NCI-H2081 treated with DMSO at 0.1 percent for 48 hours (cell line): ENCODE results near the gene ZNF92.
"Not testable (repeated sequence)": the region's sequence is repeated elsewhere in the genome, so short reads cannot be mapped to it uniquely, and the experiment has no call there.

Experiments
- DNase-seq: peaks from one replicate; lab custom pipeline; 2025; lab: John Stamatoyannopoulos, UW

Gene ZNF92

DNA sequence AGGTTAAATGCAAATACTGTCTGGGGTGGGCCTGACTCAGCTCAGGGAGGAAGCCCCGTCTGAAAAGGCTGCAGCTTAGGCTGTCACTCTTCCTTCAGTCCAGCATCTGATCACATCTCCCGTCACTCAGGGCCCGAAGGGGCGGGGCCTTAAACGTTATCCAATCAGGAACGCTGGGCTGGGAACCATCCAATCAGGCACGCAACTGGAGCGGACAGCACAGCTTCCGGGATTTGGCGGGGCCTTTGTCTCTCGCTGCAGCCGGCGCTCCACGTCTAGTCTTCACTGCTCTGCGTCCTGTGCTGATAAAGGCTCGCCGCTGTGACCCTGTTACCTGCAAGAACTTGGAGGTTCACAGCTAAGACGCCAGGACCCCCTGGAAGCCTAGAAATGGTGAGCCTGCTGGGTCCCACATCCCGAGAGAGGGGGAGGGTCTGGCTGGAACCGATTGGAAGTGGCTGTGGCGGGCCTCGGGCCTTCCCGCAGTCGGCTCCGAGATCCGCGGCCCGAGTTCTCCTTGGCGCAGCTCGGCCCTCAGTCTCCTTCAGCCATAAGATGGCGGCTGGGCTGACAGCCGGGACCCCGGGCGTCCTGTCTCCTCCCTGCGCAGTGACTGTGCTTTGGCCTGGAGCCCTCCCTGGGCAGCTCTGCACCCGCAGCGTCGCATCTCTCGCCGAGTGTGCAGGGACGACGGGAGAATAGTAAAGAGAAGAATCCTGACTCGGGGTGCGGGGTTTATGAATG is at the start of gene ZNF92:
Gene ZNF92 (plus strand): TSS at position 248 of the 744 bp plus-strand sequence. CDS start 143 bp downstream, at position 391.
- peak; percentile 91 for DNase-seq

DNA sequence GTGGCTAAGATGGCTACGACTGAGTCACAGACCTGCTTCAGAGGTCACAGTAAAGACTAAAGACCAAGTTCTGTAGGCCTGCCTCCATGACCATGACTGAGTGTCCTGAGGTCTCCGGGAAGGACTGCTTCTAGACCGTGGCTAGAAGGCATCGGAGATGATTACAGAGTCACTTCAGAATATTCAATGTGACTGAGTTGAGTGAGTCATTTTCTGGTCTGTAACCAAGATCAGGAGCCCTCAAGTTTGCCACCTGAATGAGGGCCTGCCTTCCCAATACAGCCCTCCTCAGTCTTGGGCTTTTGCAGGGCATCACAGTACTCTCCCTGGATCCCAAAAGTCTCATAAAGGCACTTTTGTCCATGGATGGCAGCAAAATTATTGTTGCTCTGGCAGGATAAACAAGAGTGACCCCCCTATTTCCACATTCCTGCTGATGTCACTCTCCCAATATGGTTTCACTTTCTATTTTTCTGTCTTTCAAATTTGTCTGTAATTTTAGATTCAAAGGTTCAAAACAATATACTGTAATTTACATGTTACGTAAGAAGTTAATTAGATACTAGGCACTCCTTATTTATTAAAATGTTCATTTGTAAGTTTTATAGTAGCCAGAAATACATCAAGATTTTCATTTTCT is 47.7 kb upstream of the ZNF92 start:
- no peak for DNase-seq

DNA sequence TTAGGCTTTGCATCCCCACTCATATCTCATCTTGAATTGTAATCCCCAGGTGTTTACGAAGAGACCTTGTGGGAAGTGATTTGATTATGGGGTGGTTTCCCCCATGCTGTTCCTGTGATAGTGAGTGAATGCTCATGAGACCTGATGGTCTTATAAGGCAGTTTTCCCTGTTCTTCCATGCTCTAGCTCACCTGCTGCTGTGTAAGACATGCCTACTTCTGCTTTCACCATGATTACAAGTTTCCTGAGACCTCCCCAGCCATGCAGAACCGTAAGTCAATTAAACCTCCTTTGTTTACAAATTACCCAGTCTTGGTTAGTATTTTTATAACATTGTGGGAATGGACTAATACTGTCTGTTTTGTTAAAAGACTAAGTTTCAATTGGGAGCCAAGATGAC is 35.3 kb upstream of the ZNF92 start:
- DNase-seq = no peak

- DNase-seq = no peak
Measured at GRCh38 chr7:65339257-65339656, 34.4 kb upstream of the ZNF92 start.

- DNase-seq = no peak
Measured at GRCh38 chr7:65342723-65343629, 30.7 kb upstream of the ZNF92 start.

- DNase-seq = not testable (repeated sequence)
Measured at GRCh38 chr7:65344541-65344940, 29.1 kb upstream of the ZNF92 start.

DNA sequence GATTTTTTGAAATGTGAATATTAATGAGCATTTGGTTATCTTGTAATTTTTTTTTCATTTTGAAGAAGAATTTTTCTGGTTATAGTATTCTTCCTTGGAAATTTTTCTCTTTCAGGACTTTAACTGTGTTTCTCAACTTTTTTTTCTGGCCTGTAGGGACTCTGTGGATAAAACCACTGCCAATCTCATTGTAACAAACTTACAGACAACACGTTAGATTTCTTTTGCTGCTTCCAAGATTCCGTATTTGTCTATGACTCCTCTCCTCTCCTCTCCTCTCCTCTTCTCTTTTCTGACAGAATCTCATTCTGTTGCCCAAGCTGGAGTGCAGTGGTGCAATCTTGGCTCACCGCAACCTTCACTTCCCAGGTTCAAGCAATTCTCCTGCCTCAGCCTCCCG is 19.4 kb upstream of the ZNF92 start:
- no peak for DNase-seq

- no peak for DNase-seq
Measured at GRCh38 chr7:65369843-65370242, 3.8 kb upstream of the ZNF92 start.

DNA sequence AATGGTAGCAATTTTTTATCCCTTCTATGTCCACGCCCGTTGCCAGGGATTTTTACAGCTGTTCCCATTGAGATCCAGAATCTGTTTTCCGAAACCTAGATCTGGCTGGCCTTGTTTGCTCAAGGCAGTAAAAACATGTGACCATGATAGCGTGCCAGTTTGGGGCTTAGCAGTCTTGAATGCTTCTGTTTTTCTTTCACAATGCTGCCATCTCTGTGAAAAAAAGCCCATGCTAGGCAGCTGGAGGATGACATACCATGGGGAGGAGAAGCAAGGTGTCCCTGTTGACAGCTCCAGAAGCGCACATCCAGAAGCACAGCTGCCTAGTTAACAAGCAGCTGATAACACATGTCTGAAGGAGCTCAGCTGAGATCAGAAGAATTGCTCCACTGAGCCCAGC is 2.2 kb upstream of the ZNF92 start:
- DNase-seq = no peak

DNA sequence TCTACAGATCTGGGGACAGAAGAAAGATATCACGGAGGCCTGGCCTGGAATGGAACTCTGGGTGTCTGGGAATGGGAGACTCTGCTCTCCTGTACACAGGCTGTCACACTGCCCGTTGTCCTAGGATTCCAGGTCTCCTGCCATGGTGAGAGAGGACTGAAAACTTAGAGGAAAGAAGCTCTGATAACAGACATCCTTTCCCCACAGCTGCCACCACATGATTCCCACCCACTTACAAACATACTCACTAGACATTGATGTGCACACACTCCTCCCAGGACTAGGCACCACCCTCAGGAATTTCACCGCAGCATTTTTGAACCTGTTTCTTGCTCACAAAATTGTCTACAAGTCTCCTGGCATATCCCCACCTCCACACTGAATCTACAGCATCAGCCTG is 5.7 kb downstream of the ZNF92 start:
- DNase-seq = no peak

DNA sequence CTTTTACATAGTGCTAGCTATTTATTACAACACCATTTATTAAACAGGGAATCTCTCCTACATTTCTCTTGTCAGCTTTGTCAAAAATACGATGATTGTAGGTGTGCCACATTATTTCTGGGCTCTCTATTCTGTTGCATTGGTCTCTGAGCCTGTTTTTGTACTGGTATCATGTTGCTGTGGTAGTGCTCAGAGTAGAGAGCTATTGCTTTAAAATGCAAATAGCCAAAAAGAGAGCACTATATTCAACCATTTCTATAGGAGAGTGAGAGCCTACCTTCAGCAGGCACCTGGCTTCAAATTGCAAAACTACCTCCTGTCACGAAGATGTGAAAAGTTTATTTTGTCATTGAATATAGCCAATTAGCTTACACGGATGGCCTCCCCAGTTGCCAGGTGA is 8.1 kb downstream of the ZNF92 start:
- no peak for DNase-seq

DNA sequence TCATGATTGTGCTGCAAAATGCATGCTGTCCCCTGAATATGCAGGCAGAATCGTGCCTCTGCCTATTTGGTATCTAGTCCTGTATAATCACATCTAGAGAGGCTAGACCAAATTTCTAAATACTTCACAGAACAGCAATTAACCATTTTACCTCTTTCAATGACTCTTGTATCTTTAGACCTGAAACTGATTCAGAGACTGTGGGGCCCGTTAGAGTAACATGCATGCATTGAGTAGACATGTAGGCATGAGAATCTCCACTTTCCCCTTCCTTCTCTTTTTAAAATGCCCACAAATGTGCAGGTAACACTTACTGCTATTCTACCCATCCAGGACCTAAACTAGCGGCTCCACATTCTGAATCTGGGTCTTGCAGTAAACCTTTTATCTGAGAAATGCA is 8.8 kb downstream of the ZNF92 start:
- DNase-seq = no peak

- DNase-seq = no peak
Measured at GRCh38 chr7:65387891-65388290, 14.2 kb downstream of the ZNF92 start.

GRCh38 chr7:65390588-65390987 is 16.9 kb downstream of the ZNF92 start:
- DNase-seq = no peak

- DNase-seq = no peak
Measured at GRCh38 chr7:65397730-65398142, 24.1 kb downstream of the ZNF92 start.

DNA sequence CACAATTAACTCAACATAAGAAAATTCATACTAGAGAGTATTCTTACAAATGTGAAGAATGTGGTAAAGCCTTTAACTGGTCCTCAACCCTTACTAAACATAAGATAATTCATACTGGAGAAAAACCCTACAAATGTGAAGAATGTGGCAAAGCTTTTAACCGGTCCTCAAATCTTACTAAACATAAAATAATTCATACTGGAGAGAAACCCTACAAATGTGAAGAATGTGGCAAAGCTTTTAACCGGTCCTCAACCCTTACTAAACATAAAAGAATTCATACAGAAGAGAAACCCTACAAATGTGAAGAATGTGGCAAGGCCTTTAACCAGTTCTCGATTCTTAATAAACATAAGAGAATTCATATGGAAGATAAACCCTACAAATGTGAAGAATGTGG is 25.0 kb downstream of the ZNF92 start:
- not testable (repeated sequence) for DNase-seq

DNA sequence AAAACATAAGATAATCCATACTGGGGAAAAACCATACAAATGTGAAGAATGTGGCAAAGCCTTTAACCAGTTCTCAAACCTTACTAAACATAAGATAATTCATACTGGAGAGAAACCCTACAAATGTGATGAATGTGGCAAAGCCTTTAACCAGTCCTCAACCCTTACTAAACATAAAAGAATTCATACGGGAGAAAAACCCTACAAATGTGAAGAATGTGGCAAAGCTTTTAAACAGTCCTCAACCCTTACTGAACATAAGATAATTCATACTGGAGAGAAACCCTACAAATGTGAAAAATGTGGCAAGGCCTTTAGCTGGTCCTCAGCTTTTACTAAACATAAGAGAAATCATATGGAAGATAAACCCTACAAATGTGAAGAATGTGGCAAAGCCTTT is 25.4 kb downstream of the ZNF92 start:
- not testable (repeated sequence) for DNase-seq

- DNase-seq = no peak
Measured at GRCh38 chr7:65404020-65404419, 30.4 kb downstream of the ZNF92 start.

- DNase-seq = not testable (repeated sequence)
Measured at GRCh38 chr7:65406706-65407105, 33.1 kb downstream of the ZNF92 start.

DNA sequence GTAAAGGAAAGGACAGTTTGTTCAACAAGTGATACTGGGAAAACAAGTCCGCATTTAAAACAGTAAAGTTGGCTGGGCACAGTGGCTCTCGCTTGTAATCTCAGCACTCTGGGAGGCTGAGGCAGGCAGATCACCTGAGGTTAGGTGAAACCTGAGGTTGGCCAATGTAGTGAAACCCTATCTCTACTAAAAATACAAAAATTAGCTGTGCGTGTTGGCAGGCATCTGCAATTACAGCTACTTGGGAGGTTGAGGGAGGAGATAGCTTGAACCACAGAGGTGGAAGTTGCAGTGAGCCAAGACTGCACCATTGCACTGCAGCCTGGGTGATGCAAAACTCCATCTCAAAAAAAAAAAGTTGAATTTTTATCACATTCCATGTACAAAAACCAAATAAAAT is 35.7 kb downstream of the ZNF92 start:
- no peak for DNase-seq

GRCh38 chr7:65411249-65411648 is 37.6 kb downstream of the ZNF92 start:
- no peak for DNase-seq

DNA sequence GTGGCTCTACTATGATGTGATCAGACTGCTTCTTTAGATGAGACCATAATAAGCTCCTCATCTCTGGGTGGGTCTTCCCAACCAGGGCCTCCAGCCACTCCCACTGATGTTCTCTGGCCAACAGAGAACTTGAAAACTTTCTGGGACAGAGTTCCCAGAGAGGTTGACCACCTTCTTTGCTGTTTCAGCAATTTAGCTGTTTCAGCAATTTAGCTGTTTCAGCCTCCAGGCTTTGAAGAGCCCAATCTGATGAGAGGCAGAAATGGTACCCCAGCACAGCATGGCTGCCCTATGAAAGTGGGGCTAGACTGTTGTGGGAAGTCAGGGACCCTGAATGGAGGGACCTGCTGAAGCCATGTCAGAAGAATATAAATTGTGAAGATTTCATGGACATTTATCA is 49.0 kb downstream of the ZNF92 start:
- DNase-seq = no peak

- DNase-seq = not testable (repeated sequence)
Measured at GRCh38 chr7:65423286-65423685, 49.6 kb downstream of the ZNF92 start.
